Measurements from ENCODE around the gene EPB41L4A. TPM values are rescaled to one million over a fixed set of nuclear protein-coding genes. Genes with fewer than 3 reads are reported as not detected.

The EPB41L4A gene
- total and polyA plus RNA-seq, 2 donors (not counting 1 experiment from before 2014, with no cell fraction given): 0.23 to 0.50 TPM

GRCh38 chr5:112306956-112307355 is 112.1 kb downstream of the EPB41L4A start:
- Histone ChIP-seq H3K4me2 (ENCODE audit: extremely low read depth, insufficient read depth, low read length) (no peak overlapping the region), H4K20me1 (ENCODE audit: control insufficient read depth, extremely low read depth, insufficient read depth, low read length) (no peaks in the 10 kb centered on the region), H3K9me3 (ENCODE audit: control insufficient read depth, insufficient read depth, low read depth, low read length) (no peaks in the 10 kb centered on the region), H3K27me3 (ENCODE audit: control insufficient read depth, insufficient read depth, low read length) (no peaks in the 10 kb centered on the region), H2AFZ (ENCODE audit: low read length) (no peak overlapping the region), H3K79me2 (ENCODE audit: control insufficient read depth, insufficient read depth, low read length) (no peaks in the 10 kb centered on the region), H3K4me3 (replicated peaks in 1 of 4; ENCODE audit: control extremely low read depth in 1 of 4, insufficient read depth in 1 of 4, low read depth in 3 of 4, low read length in 4 of 4) (no peak overlapping the region), H3K9ac (ENCODE audit: insufficient read depth, low read length) (no peak overlapping the region), H3K27ac (ENCODE audit: insufficient read depth, low read length) (no peak overlapping the region), H3K4me1 (ENCODE audit: control insufficient read depth, extremely low read depth, insufficient read depth, low read length) (no peaks in the 10 kb centered on the region), H3K36me3 (ENCODE audit: control insufficient read depth, insufficient read depth, low read length) (no peaks in the 10 kb centered on the region)
- DNase-seq (ENCODE audit: low read depth in 2 of 2): no peak
- no peak for TF ChIP-seq CTCF (conservative IDR thresholded peaks at IDR 0.05 in 1 of 2, IDR thresholded peaks at IDR 0.05 in 1 of 2; ENCODE audit: low read depth in 1 of 2, low read length in 2 of 2)
- TF ChIP-seq EZH2 (IDR thresholded peaks at IDR 0.05; ENCODE audit: low read length, missing control alignments): no peak

GRCh38 chr5:112304743-112305142 is 114.3 kb downstream of the EPB41L4A start:
- no peak for TF ChIP-seq CTCF (conservative IDR thresholded peaks at IDR 0.05 in 1 of 2, IDR thresholded peaks at IDR 0.05 in 1 of 2; ENCODE audit: low read depth in 1 of 2, low read length in 2 of 2)
- no peak for TF ChIP-seq EZH2 (IDR thresholded peaks at IDR 0.05; ENCODE audit: low read length, missing control alignments)
- H3K4me2 ChIP-seq (ENCODE audit: extremely low read depth, insufficient read depth, low read length): no peak overlapping the region
- H3K27me3 ChIP-seq (ENCODE audit: control insufficient read depth, insufficient read depth, low read length): no peaks in the 10 kb centered on the region
- H3K36me3 ChIP-seq (ENCODE audit: control insufficient read depth, insufficient read depth, low read length): no peaks in the 10 kb centered on the region
- H2AFZ ChIP-seq (ENCODE audit: low read length): no peak overlapping the region
- no peak overlapping the region for H3K9ac ChIP-seq (ENCODE audit: insufficient read depth, low read length)
- no peaks in the 10 kb centered on the region for H3K4me1 ChIP-seq (ENCODE audit: control insufficient read depth, extremely low read depth, insufficient read depth, low read length)
- no peaks in the 10 kb centered on the region for H3K9me3 ChIP-seq (ENCODE audit: control insufficient read depth, insufficient read depth, low read depth, low read length)
- no peaks in the 10 kb centered on the region for H3K79me2 ChIP-seq (ENCODE audit: control insufficient read depth, insufficient read depth, low read length)
- H3K27ac ChIP-seq (ENCODE audit: insufficient read depth, low read length): no peak overlapping the region
- H3K4me3 ChIP-seq (replicated peaks in 1 of 4; ENCODE audit: control extremely low read depth in 1 of 4, insufficient read depth in 1 of 4, low read depth in 3 of 4, low read length in 4 of 4): no peak overlapping the region
- H4K20me1 ChIP-seq (ENCODE audit: control insufficient read depth, extremely low read depth, insufficient read depth, low read length): no peaks in the 10 kb centered on the region
- DNase-seq (ENCODE audit: low read depth in 2 of 2): no peak

GRCh38 chr5:112303685-112304084 is 115.4 kb downstream of the EPB41L4A start:
- no peak for DNase-seq (ENCODE audit: low read depth in 2 of 2)
- Histone ChIP-seq H3K27ac (ENCODE audit: insufficient read depth, low read length) (no peak overlapping the region), H3K9ac (ENCODE audit: insufficient read depth, low read length) (no peak overlapping the region), H3K9me3 (ENCODE audit: control insufficient read depth, insufficient read depth, low read depth, low read length) (no peaks in the 10 kb centered on the region), H2AFZ (ENCODE audit: low read length) (no peak overlapping the region), H4K20me1 (ENCODE audit: control insufficient read depth, extremely low read depth, insufficient read depth, low read length) (no peaks in the 10 kb centered on the region), H3K4me2 (ENCODE audit: extremely low read depth, insufficient read depth, low read length) (no peak overlapping the region), H3K4me1 (ENCODE audit: control insufficient read depth, extremely low read depth, insufficient read depth, low read length) (no peaks in the 10 kb centered on the region), H3K36me3 (ENCODE audit: control insufficient read depth, insufficient read depth, low read length) (no peaks in the 10 kb centered on the region), H3K4me3 (replicated peaks in 1 of 4; ENCODE audit: control extremely low read depth in 1 of 4, insufficient read depth in 1 of 4, low read depth in 3 of 4, low read length in 4 of 4) (no peak overlapping the region), H3K79me2 (ENCODE audit: control insufficient read depth, insufficient read depth, low read length) (no peaks in the 10 kb centered on the region), H3K27me3 (ENCODE audit: control insufficient read depth, insufficient read depth, low read length) (no peaks in the 10 kb centered on the region)
- TF ChIP-seq CTCF (conservative IDR thresholded peaks at IDR 0.05 in 1 of 2, IDR thresholded peaks at IDR 0.05 in 1 of 2; ENCODE audit: low read depth in 1 of 2, low read length in 2 of 2) (no peak), EZH2 (IDR thresholded peaks at IDR 0.05; ENCODE audit: low read length, missing control alignments) (no peak)

All from fibroblast of lung (primary cell).